Activated T-cell treated with anti-CD3 and anti-CD28 coated beads, Interleukin-2, amount 50 U/mL, for 24 hours (primary cell): Measurements from ENCODE around the gene MSI2.

Source experiments
- DNase-seq: peaks from one replicate; pipeline ENCODE4 v3.0.0-alpha.2; 2020
- H3K27ac Mint-ChIP-seq: 2 replicates; pipeline ENCODE4 v1.8.0; 2020; ENCODE audit warnings: mild to moderate bottlenecking, mixed read lengths
- H3K27me3 Mint-ChIP-seq: 2 replicates; pipeline ENCODE4 v1.8.0; 2020; ENCODE audit warnings: mixed read lengths
- H3K36me3 Mint-ChIP-seq: 2 replicates; pipeline ENCODE4 v1.8.0; 2020; ENCODE audit warnings: low read depth, mixed read lengths
- H3K4me1 Mint-ChIP-seq: 2 replicates; pipeline ENCODE4 v1.8.0; 2020; ENCODE audit warnings: low read depth, mixed read lengths
- H3K4me3 Mint-ChIP-seq: 2 replicates; pipeline ENCODE4 v1.8.0; 2020; ENCODE audit warnings: mild to moderate bottlenecking, moderate library complexity, mixed read lengths
- H3K9me3 Mint-ChIP-seq: 2 replicates; pipeline ENCODE4 v1.8.0; 2020; ENCODE audit warnings: mixed read lengths

The MSI2 gene

DNA sequence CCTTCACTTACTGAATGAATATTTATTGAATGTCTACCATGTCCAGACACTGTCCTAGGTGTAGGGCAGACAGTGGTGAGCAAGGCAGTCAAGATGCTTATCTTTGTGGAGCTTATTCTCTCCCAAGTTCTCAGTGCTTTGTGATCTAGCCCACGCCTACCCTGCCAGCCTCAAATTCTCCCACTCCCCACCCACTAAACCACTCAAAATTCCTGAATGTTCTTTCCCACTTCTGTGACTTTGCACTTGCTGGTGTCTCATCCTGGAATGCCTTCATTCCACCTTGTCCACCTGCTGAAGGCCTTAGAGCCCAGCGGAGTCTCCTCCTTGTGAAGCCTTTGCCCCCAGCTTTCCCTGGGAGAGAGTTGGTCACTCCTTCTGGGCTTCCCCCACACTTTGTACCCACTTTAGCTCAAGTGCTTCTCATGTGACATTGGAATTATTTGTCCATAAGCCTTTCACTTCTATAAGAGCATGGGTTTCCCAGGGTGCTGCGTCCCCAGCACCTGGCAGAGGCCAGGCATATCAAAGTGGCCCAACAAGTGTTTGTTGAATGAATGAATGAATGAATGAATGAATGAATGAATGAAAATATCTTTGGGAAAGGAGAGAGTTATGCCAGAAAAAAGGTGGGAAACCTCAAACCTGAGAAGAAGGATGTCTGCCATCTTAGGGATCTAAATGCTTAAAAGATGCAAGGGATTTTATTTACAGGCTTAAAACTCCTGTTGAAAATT, 465.8 kb downstream of the MSI2 start:
- Mint-ChIP-seq H3K27ac (no peak overlapping the region), H3K4me1 (no peaks in the 10 kb centered on the region), H3K27me3 (no peaks in the 10 kb centered on the region), H3K36me3 (no peaks in the 10 kb centered on the region), H3K9me3 (no peaks in the 10 kb centered on the region), H3K4me3 (no peak overlapping the region)
- no peak for DNase-seq

DNA sequence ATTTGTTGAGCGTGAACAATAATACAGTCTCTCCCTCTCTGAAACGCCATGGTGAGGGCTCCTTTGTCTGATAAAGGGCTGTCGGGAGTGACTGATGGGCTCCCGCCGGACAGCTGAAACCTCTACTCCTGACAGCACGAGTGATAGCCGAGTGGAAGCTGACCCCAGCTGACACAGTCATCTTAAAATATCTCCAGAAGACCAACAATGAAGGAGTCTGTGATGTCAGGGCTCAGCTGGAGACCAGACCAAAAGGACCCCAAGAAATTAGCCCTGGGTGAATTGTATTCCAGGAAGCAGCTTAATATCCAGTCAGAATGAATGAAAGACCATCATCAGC, 466.4 kb downstream of the MSI2 start:
- H3K9me3 Mint-ChIP-seq = no peaks in the 10 kb centered on the region
- no peaks in the 10 kb centered on the region for H3K27me3 Mint-ChIP-seq
- H3K27ac Mint-ChIP-seq = no peak overlapping the region
- H3K36me3 Mint-ChIP-seq = no peaks in the 10 kb centered on the region
- H3K4me1 Mint-ChIP-seq = no peaks in the 10 kb centered on the region
- no peak for DNase-seq
- H3K4me3 Mint-ChIP-seq = no peak overlapping the region

DNA sequence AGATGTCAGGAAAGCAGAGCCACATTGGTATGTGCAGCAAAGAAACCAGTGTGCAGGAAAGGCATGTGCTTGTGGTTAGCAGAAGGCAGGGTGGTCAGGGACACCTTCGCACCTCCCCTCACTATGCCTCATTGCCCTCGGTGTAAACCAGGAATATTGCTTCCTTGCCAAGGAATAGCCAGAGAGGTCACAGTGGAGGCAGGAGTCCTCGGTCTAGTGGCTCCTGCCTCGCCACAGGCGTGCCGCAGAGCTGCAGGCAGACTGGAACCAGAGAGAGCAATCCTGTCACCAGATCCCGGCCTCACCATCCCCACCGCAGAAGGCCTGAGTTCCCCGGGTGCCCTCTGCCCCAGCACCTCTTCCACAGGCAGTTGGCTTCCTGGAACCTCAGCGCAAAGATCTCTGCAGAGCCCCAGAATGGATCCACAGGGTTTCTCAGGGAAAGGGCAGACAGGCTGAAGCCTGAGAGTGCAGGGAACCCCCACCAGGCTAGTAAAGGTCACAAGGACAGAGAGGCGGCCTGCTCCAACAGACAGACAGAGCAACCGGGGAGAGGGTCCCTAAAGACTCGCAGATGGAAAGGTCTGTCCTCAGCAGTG, 467.2 kb downstream of the MSI2 start:
- Mint-ChIP-seq H3K4me1 (no peaks in the 10 kb centered on the region), H3K4me3 (no peak overlapping the region), H3K36me3 (no peaks in the 10 kb centered on the region), H3K27me3 (no peaks in the 10 kb centered on the region), H3K27ac (no peak overlapping the region), H3K9me3 (no peaks in the 10 kb centered on the region)
- no peak for DNase-seq

DNA sequence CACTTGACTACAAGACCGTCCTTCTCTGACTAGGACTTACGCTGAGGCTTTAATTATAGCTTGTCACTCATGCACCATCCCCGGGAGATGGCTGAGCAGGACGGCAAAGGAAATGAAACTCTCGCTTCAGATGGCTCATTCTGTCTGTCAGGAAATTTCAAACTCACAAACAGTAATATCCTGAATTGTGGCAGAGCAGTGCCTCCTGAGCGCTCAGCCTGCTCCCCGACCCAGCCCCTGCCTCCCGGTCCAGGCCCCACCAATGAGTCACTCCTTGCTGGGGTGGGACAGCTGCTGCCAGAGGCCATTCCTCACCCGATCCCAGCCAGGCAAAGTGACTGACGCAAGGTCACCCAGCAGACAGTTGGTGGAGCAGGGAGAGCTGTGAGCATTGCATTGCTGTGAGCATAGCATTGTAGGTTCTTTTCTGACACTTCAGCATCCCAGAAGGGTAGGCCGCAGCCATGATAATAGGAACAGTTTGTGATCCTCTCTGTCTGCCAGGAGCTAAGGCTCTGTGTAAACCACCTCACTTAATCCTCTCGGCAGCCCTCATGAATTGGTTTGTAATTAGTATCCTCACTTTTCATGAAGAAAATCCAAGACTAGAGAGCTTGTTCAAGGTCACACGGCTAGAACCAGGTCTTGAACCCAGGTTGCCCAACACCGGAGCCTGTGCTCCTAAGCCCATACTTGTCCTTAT, 467.9 kb downstream of the MSI2 start:
- H3K4me3 Mint-ChIP-seq = no peak overlapping the region

DNA sequence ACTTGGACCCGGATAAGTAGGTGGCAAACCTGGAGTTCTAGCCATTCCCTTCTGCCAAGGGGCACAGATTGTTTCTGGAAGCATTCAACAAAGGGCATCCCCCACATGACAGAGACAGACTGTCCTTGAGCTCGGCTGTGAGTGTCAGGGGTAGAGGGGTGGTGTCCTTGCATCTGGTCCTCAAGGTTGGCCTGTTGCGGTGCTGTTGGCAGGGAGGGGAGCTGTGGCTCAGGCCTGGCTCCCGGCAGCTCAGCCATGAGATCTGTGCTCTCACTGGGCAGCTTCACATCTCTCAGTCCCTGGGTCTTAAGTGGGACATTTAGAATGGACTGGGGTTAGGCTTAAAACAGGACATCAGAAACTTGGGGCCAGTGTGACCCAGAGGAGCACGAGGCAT, 468.4 kb downstream of the MSI2 start:
- Mint-ChIP-seq H3K4me3 (no peak overlapping the region), H3K27ac (no peak overlapping the region), H3K9me3 (no peaks in the 10 kb centered on the region)

More for the DNA sequence above, 467.9 kb downstream of the MSI2 start:
- Mint-ChIP-seq H3K9me3 (no peaks in the 10 kb centered on the region), H3K4me1 (no peaks in the 10 kb centered on the region), H3K27ac (no peak overlapping the region), H3K36me3 (no peaks in the 10 kb centered on the region), H3K27me3 (no peaks in the 10 kb centered on the region)
- no peak for DNase-seq

DNA sequence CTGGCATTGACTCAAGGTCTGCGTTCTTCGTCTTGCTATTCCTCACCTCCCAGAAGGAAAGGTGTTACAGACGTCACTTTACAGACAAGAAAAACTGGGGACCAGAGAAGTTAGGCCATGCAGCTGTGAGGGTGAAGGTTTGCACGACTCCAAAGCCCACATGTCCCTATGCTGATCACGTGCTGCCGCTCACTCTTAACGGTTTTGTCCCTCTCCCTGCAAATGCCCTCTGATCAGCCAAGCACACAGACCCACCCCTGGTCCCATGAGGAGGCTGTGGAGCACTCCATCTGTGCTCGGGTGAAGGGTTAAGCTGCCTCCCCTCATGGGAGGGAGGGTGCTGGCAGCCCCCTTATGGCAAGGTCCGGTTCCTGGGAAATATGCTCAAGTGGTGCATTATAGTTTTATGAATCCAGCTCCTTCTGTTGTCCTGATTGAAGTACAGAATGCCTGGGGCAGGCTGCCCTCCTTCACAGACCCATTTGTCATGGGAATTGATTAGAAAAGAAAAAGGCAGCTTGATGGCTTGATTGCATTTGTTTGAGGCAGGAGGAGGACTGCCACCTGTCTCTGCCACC, 470.0 kb downstream of the MSI2 start:
- Mint-ChIP-seq H3K27ac (no peak overlapping the region), H3K36me3 (no peaks in the 10 kb centered on the region)

More for the DNA sequence above, 468.4 kb downstream of the MSI2 start:
- Mint-ChIP-seq H3K27me3 (no peaks in the 10 kb centered on the region), H3K4me1 (no peaks in the 10 kb centered on the region), H3K36me3 (no peaks in the 10 kb centered on the region)
- no peak for DNase-seq

DNA sequence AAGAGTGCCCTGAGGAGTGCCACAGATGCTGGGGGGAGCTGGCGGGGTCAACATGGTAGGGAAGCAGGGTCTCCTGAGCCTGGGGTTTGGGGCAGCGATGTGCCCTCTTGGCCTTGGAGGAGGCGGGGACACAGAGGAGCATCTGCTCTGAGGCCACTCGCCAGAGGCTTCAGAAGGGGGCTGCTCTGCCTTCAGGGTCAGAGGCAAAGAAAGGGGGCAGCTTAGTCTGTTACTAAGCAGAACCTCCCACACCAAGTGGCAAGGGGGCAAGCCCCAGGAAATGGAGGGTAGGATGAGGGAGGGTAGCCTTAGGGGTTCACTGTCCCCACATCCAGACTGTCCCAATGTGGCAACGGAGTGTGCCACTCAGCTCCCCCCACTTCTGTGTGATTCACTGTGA, 470.5 kb downstream of the MSI2 start:
- no peaks in the 10 kb centered on the region for H3K36me3 Mint-ChIP-seq
- no peaks in the 10 kb centered on the region for H3K9me3 Mint-ChIP-seq
- DNase-seq = no peak
- no peak overlapping the region for H3K4me3 Mint-ChIP-seq
- no peak overlapping the region for H3K27ac Mint-ChIP-seq
- no peaks in the 10 kb centered on the region for H3K27me3 Mint-ChIP-seq
- no peaks in the 10 kb centered on the region for H3K4me1 Mint-ChIP-seq

More for the DNA sequence above, 470.0 kb downstream of the MSI2 start:
- Mint-ChIP-seq H3K4me1 (no peaks in the 10 kb centered on the region), H3K4me3 (no peak overlapping the region), H3K27me3 (no peaks in the 10 kb centered on the region), H3K9me3 (no peaks in the 10 kb centered on the region)
- DNase-seq = no peak

DNA sequence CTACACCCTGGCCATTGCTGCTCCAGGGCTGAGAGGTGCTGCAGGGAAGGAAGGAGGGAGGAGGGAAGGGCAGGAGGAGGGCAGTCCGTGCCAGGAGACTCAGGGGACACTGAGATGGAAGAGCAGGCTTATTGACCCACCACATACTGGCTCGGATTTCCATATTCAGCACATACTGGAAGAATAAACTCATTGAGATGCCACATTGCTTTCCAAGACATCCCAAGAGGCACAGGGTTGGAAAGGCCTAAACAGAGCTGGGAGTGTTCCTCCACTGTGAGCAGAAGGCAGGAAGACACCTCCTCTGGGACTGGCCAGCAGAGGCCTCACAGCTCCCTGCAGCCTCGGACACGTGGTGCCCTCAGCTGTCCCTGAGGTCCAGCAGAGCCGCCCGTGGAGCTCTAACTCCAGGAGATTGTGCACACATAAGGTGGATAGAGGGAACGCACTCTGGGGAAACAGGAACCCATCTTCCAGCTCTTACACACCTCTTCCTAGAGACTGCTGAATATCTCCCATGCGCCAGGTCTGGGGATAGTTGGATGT, 471.4 kb downstream of the MSI2 start:
- Mint-ChIP-seq H3K36me3 (no peaks in the 10 kb centered on the region), H3K4me1 (no peaks in the 10 kb centered on the region), H3K27me3 (no peaks in the 10 kb centered on the region), H3K9me3 (no peaks in the 10 kb centered on the region), H3K27ac (no peak overlapping the region), H3K4me3 (no peak overlapping the region)
- no peak for DNase-seq

DNA sequence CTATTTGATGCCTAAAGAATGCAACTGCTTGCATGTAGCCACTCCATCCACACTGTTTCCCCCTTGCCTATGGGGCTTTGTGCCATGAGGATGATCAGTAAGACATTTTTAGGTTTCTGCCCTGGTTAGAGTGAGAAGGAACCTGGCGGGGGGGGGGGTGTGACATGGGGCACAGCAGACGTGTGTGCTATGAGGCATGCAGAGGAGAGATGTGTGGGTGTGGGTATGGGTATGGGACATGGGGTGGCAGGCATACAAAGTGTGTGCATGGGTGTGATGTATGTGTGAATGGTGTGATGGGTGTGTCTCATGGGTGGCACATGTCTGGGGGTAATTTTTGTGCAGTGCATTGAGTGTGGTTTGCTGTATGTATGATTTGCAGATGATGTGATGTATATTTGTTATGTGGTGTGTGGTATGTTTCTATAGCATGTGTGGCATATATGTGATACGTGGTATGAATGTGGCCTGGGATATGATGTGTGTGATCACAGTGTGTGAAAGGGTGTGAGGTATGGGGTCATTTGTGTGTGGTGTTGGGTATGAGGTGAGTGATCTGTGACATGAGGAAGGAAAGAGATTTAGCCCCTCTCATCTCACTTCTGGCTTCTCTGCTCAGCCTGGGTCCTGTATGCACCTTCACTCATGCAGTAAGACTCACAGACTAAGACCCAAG, 473.8 kb downstream of the MSI2 start:
- DNase-seq = no peak
- H3K36me3 Mint-ChIP-seq = no peaks in the 10 kb centered on the region
- no peaks in the 10 kb centered on the region for H3K9me3 Mint-ChIP-seq
- no peak overlapping the region for H3K27ac Mint-ChIP-seq
- no peaks in the 10 kb centered on the region for H3K27me3 Mint-ChIP-seq
- H3K4me1 Mint-ChIP-seq = no peaks in the 10 kb centered on the region
- no peak overlapping the region for H3K4me3 Mint-ChIP-seq

DNA sequence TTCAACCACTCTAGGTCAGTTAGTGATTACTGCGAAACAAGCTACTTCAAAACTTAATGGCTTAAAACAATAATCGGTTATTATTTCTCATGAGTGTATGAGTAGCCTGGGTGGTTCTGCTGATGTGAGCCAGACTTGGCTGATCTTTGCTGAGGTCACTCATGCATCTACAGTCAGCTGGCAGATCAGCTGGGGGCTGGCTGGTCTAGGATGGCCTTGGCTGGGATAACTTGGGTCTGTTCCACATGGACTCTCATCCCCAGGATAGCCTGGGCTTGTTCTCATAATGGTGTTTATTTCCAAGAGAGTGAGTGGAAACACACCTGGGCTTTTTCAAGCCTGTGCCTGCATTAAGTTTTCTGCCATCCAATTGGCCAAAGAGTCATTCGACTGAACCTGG, 475.7 kb downstream of the MSI2 start:
- Mint-ChIP-seq H3K4me1 (no peaks in the 10 kb centered on the region), H3K4me3 (no peak overlapping the region), H3K27ac (no peak overlapping the region)

DNA sequence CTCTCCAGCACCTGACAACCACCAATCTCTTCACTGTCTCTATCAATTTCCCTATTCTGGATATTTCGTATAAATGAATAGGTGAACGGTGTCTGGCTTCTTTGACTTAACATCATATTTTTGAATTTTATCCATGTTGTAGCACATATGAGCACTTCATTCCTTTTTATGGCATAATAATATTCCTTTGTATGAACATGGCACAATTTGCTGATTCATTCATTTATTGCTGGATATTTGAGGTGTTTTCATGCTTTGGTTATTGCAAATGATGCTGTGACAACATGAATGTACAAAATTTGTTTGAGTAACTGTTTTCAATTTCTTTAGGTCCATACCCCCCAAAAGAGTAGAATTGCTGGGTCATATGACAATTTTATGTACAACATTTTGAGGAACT, 476.8 kb downstream of the MSI2 start:
- H3K4me3 Mint-ChIP-seq = no peak overlapping the region
- H3K27me3 Mint-ChIP-seq = no peaks in the 10 kb centered on the region
- H3K4me1 Mint-ChIP-seq = no peaks in the 10 kb centered on the region
- no peak overlapping the region for H3K27ac Mint-ChIP-seq
- no peaks in the 10 kb centered on the region for H3K36me3 Mint-ChIP-seq
- no peaks in the 10 kb centered on the region for H3K9me3 Mint-ChIP-seq
- DNase-seq = no peak

More for the DNA sequence above, 475.7 kb downstream of the MSI2 start:
- no peaks in the 10 kb centered on the region for H3K9me3 Mint-ChIP-seq
- H3K36me3 Mint-ChIP-seq = no peaks in the 10 kb centered on the region
- no peak for DNase-seq
- no peaks in the 10 kb centered on the region for H3K27me3 Mint-ChIP-seq
